GM12875 (cell line): ENCODE measurements around the gene NXPE3.

Source experiments
- H3K4me3 ChIP-seq: one replicate; pipeline ENCODE4 v1.5.1; 2011; ENCODE audit warnings: low read depth, low read length, control low read depth
- CTCF ChIP-seq: IDR thresholded peaks from 2 replicates; pipeline ENCODE4 v1.5.1; 2011; ENCODE audit warnings: low read depth, mild to moderate bottlenecking, control low read depth, inconsistent platforms, low read length, moderate library complexity, borderline replicate concordance; ENCODE audit not compliant: insufficient read depth

NXPE3 gene

DNA sequence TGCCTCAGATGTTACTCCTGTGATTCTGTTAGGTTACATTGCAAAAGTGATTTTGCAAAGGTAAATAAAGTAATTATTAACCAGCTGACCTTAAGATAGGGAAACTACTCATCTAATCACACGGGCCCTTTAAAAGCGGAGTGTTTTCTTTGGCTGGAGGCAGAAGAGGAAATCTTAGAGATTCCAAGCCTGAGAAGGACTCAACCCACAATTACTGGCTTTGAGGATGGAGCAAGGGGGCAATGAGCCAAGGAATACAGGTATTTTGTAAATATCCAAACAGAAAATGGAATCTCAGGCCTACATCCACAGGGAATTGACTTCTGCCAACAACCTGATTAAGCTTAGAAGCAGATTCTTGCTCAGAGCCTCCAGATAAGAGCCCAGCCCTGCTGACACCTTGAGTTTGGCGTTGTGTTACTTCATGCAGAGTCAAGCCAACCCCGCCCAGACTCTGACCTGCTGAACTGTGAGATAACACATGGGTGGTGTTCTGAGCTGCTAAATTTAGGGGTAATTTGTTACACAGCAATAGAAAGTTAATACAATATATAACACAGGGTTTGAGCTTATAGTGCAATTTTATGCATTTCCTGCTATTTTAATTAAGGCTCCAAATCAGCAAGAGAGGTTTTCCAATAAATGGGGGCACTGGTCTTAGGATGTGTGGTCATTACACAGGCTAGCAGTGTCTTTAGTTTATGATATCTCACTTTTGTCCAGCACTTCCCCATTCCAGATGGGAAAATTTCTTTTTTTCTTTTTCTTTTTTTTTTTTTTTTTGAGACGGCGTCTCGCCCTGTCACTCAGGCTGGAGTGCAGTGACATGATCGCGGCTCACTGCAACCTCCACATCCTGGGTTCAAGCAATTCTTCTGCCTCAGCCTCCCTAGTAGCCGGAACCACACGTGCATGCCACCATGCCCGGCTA, 89.8 kb downstream of the NXPE3 start:
- TF ChIP-seq CTCF = no peak
- no peak overlapping the region for H3K4me3 ChIP-seq

DNA sequence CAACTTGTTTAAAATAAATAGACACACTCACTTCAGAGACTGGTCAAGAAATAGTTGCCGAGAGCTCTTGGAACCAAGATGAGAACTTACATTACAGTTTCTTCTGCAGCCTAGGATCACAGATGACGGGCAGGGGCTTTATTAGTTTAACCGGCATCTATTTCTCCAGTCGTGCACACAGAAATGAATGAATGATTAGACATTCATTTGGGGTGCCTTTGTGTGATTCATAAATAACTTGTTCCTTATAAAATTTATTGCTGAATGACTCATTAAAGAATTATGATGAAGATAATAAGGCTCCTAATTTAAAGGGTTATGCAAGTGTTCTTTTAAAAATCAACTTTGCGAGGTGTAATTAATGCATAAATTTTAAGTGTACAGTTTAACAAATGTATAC, 91.1 kb downstream of the NXPE3 start:
- TF ChIP-seq CTCF = no peak

GRCh38 chr3:101873619-101874018, 94.6 kb downstream of the NXPE3 start:
- no peak for TF ChIP-seq CTCF

More for the DNA sequence above, 91.1 kb downstream of the NXPE3 start:
- no peak overlapping the region for H3K4me3 ChIP-seq

GRCh38 chr3:101876142-101876541, 97.1 kb downstream of the NXPE3 start:
- no peak for TF ChIP-seq CTCF
- H3K4me3 ChIP-seq = no peak overlapping the region

More at GRCh38 chr3:101873619-101874018, 94.6 kb downstream of the NXPE3 start:
- no peak overlapping the region for H3K4me3 ChIP-seq
